Esophagus squamous epithelium (tissue), 4 donors: ENCODE data around the gene SRGAP2B.
"Not testable (repeated sequence)": the region's sequence is repeated elsewhere in the genome, so short reads cannot be mapped to it uniquely, and the experiment has no call there.

Experiments used
- CTCF ChIP-seq, 6 experiments: fragments of 450-650 bp in 4 of 6; fragments of 200-600 bp in 2 of 6; sonication (generic) in 2 of 6; IDR thresholded peaks; one replicate each; pipeline ENCODE4 v1.5.1; 2016 to 2019; ENCODE audit warnings: antibody characterized with exemption in 6 of 6, mild to moderate bottlenecking in 4 of 6, moderate library complexity in 4 of 6
- POLR2A ChIP-seq, 4 donors: fragments of 450-650 bp; IDR thresholded peaks; one replicate each; pipeline ENCODE4 v1.6.1; 2017; ENCODE audit warnings: antibody characterized with exemption in 4 of 4, mild to moderate bottlenecking in 4 of 4, moderate library complexity in 3 of 4

- not testable (repeated sequence) for TF ChIP-seq CTCF, POLR2A (IDR thresholded peaks at IDR 0.05)
These were observed 75.4 kb downstream of the SRGAP2B start for GRCh38 chr1:145019709-145020108.
